Stimulated activated CD8-positive, alpha-beta memory T cell treated with anti-CD3 and anti-CD28 coated beads, Interleukin-12 subunit alpha, Interleukin-12 subunit beta, amount 100 ng/mL, for 24 hours (primary cell): Measurements from ENCODE around the gene TSC22D1.
"Not testable (repeated sequence)": the region's sequence is repeated elsewhere in the genome, so short reads cannot be mapped to it uniquely, and the experiment has no call there.

Source experiments
- DNase-seq: peaks from one replicate; pipeline ENCODE4 v3.0.0-alpha.2; 2020; ENCODE audit errors: extremely low read depth

Gene TSC22D1

GRCh38 chr13:44575741-44576350 lies at the start of gene TSC22D1:
Gene TSC22D1 (minus strand): TSS chr13:44576330. CDS start chr13:44576074, 256 bp downstream.
- no peak for DNase-seq

GRCh38 chr13:44622708-44623107 lies 46.6 kb upstream of the TSC22D1 start:
- DNase-seq, result no peak

GRCh38 chr13:44622261-44622660 lies 46.1 kb upstream of the TSC22D1 start:
- no peak for DNase-seq

- no peak for DNase-seq
Measured at GRCh38 chr13:44620057-44620456, 43.9 kb upstream of the TSC22D1 start.

GRCh38 chr13:44619651-44620050 lies 43.5 kb upstream of the TSC22D1 start:
- DNase-seq, result no peak

GRCh38 chr13:44618326-44618725 lies 42.2 kb upstream of the TSC22D1 start:
- no peak for DNase-seq

GRCh38 chr13:44617648-44618047 lies 41.5 kb upstream of the TSC22D1 start:
- no peak for DNase-seq

GRCh38 chr13:44609137-44609536 lies 33.0 kb upstream of the TSC22D1 start:
- DNase-seq, result no peak

- no peak for DNase-seq
Measured at GRCh38 chr13:44605721-44606120, 29.6 kb upstream of the TSC22D1 start.

GRCh38 chr13:44605275-44605674 lies 29.1 kb upstream of the TSC22D1 start:
- no peak for DNase-seq

GRCh38 chr13:44601586-44601985 lies 25.5 kb upstream of the TSC22D1 start:
- no peak for DNase-seq

- DNase-seq, result not testable (repeated sequence)
Measured at GRCh38 chr13:44593861-44594592, 17.9 kb upstream of the TSC22D1 start.

- DNase-seq, result no peak
Measured at GRCh38 chr13:44592216-44592847, 16.2 kb upstream of the TSC22D1 start.

GRCh38 chr13:44591316-44591715 lies 15.2 kb upstream of the TSC22D1 start:
- DNase-seq, result no peak

GRCh38 chr13:44583137-44583536 lies 7.0 kb upstream of the TSC22D1 start:
- no peak for DNase-seq

GRCh38 chr13:44578067-44578400 lies 1.9 kb upstream of the TSC22D1 start:
- no peak for DNase-seq

GRCh38 chr13:44577236-44578066 lies 1.3 kb upstream of the TSC22D1 start:
- peak; percentile 94 for DNase-seq

- no peak for DNase-seq
Measured at GRCh38 chr13:44576351-44577235, 463 bp upstream of the TSC22D1 start.

GRCh38 chr13:44575035-44575434 lies 1.1 kb downstream of the TSC22D1 start:
- no peak for DNase-seq

GRCh38 chr13:44574466-44574855 lies 1.7 kb downstream of the TSC22D1 start:
- no peak for DNase-seq

GRCh38 chr13:44573790-44574465 lies 2.2 kb downstream of the TSC22D1 start:
- no peak for DNase-seq
